ENCODE measurements around the gene PRORP. TPM values are rescaled to one million over a fixed set of nuclear protein-coding genes. Genes with fewer than 3 reads are reported as not detected.
A peak's percentile ranks its signal among the peaks of the same experiment; 100 is the strongest.

Gene PRORP
- 10 to 100 TPM; 22.6 to 40.5 (median 28.9) TPM for total RNA-seq

GRCh38 chr14:35121887-35122695, at the start of gene PRORP, which contains the start of gene PPP2R3C:
Gene PRORP (plus strand): TSS chr14:35122552. CDS start chr14:35123246, 694 bp downstream.
Gene PPP2R3C (minus strand): TSS chr14:35121990. CDS start chr14:35121959, 31 bp downstream.
- Histone ChIP-seq H3K4me1 (peaks cover 5 to 64% (median 9%) of the 10 kb centered on the region in 3 donors), H3K4me3 (peak within 1 kb of the TSS; percentile 65 to 82 (median 74)), H3K27ac (peak within 1 kb of the TSS; percentile 95 to 98 (median 96)), H3K9me3 (no peaks in the 10 kb centered on the region), H3K27me3 (no peaks in the 10 kb centered on the region), H3K36me3 (peaks cover 0 to 6% (median 0%) of the 10 kb centered on the region in 3 donors)
- 0 to 1% methylated on average over 33 to 43 of the region's 57 CpGs for WGBS, 2 donors
- intact Hi-C loops (cut with DNase I) = no loop called here
- DNase-seq = peak; percentile 67
- TF ChIP-seq POLR2A (IDR thresholded peaks at IDR 0.05) (peak in 2 of 4 donors; percentile 12 to 76), CTCF (IDR thresholded peaks at IDR 0.05) (peak in 2 of 6 experiments; percentile 3 to 7)

- peaks cover 0 to 85% (median 0%) of the 10 kb centered on the region in 3 donors for H3K36me3 ChIP-seq
- 94% methylated on average over 1 of the region's 1 CpG for WGBS, 2 donors
- H3K4me1 ChIP-seq = no peaks in the 10 kb centered on the region
- intact Hi-C loops (cut with DNase I) = no loop called here
- no peak overlapping the region for H3K4me3 ChIP-seq
- no peaks in the 10 kb centered on the region for H3K9me3 ChIP-seq
- DNase-seq = no peak
- no peak for TF ChIP-seq POLR2A (IDR thresholded peaks at IDR 0.05)
- no peak for TF ChIP-seq CTCF (IDR thresholded peaks at IDR 0.05)
- no peak overlapping the region for H3K27ac ChIP-seq
- H3K27me3 ChIP-seq = no peaks in the 10 kb centered on the region
These were observed 48.9 kb upstream of the PRORP start for GRCh38 chr14:35073486-35073885.

DNA sequence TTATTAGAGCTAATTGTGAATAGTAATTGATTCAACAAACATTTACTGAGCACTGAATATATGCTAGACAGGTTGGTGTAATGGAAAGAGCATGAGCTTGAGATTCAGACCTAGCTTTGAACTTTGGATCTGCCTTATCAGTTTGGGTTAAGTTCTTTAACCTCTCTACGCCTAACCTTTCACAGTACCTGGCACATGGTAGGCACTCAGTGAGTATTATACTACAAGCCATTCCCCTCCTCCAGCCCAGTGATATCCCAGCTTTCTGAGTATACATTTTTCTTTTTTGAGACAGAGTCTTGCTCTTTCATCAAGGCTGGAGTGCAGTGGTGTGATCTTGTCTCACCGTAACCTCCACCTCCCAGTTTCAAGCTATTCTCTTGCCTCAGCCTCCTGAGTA, 44.3 kb upstream of the PRORP start:
- no peak for DNase-seq
- 96 to 97% methylated on average over 2 of the region's 2 CpGs for WGBS, 2 donors
- Histone ChIP-seq H3K36me3 (peaks cover 0 to 89% (median 0%) of the 10 kb centered on the region in 3 donors), H3K4me1 (peaks cover 0 to 11% (median 0%) of the 10 kb centered on the region in 3 donors), H3K27me3 (no peaks in the 10 kb centered on the region), H3K9me3 (no peaks in the 10 kb centered on the region), H3K4me3 (no peak overlapping the region), H3K27ac (no peak overlapping the region)
- intact Hi-C loops (cut with DNase I) = no loop called here
- TF ChIP-seq CTCF (IDR thresholded peaks at IDR 0.05) = no peak
- no peak for TF ChIP-seq POLR2A (IDR thresholded peaks at IDR 0.05)

DNA sequence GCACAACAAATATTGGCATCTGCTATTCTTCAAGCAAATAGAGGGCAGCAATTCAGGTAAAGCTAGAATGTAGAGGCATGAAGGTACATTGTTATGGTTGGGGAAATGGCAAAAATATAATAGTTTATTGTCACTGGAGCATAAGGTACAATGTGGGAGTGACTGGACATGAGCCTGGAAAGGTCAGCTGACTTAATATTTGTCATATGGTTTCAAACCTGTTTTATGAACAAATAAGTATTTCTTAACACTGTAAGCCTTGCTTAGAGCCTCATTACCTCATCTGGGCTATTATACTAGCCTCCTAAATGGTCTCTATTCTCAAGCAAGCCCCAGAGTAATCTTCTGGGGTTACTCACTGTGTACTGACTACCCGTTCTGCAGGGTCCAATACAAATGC, 42.6 kb upstream of the PRORP start:
- TF ChIP-seq POLR2A (IDR thresholded peaks at IDR 0.05) (no peak), CTCF (IDR thresholded peaks at IDR 0.05) (no peak)
- Histone ChIP-seq H3K4me1 (peaks cover 0 to 11% (median 0%) of the 10 kb centered on the region in 3 donors), H3K4me3 (no peak overlapping the region), H3K9me3 (no peaks in the 10 kb centered on the region), H3K36me3 (peaks cover 0 to 89% (median 5%) of the 10 kb centered on the region in 3 donors), H3K27me3 (no peaks in the 10 kb centered on the region), H3K27ac (peak overlapping the region in 1 of 4 donors; percentile 13)
- intact Hi-C loops (cut with DNase I) = no loop called here
- no peak for DNase-seq
- 65% methylated on average over 1 of the region's 1 CpG for WGBS, 2 donors

GRCh38 chr14:35083530-35084150, 38.7 kb upstream of the PRORP start:
- H3K27me3 ChIP-seq = no peaks in the 10 kb centered on the region
- no peaks in the 10 kb centered on the region for H3K9me3 ChIP-seq
- no peak overlapping the region for H3K27ac ChIP-seq
- intact Hi-C loops (cut with DNase I) = no loop called here
- H3K4me1 ChIP-seq = peaks cover 0 to 11% (median 0%) of the 10 kb centered on the region in 3 donors
- peaks cover 0 to 98% (median 5%) of the 10 kb centered on the region in 3 donors for H3K36me3 ChIP-seq
- DNase-seq = no peak
- H3K4me3 ChIP-seq = no peak overlapping the region
- TF ChIP-seq CTCF (IDR thresholded peaks at IDR 0.05) (no peak), POLR2A (IDR thresholded peaks at IDR 0.05) (no peak)
- WGBS, 2 donors = 93 to 94% methylated on average over 7 to 8 of the region's 8 CpGs

Data from esophagus squamous epithelium (tissue), 5 donors.